Keratinocyte (primary cell): Measurements from ENCODE around the gene TACC2. TPM values are rescaled to one million over a fixed set of nuclear protein-coding genes. Genes with fewer than 3 reads are reported as not detected.

Experiments
- DNase-seq: peaks from one replicate; pipeline ENCODE4 v3.0.0-alpha.2; 2011; ENCODE audit warnings: low read depth, missing footprints, low spot score
- FAIRE-seq: peaks from 2 replicates; lab custom pipeline; 2011; peaks lifted over from hg19 to GRCh38; lab: Jason Lieb, UNC
- H2AFZ ChIP-seq: 2 replicates; pipeline ENCODE4 v1.6.0; 2012; ENCODE audit warnings: low read length, control low read depth, inconsistent platforms; ENCODE audit not compliant: control insufficient read depth
- H3K27ac ChIP-seq: 2 replicates; pipeline ENCODE4 v1.5.1; 2011; ENCODE audit warnings: low read length; ENCODE audit not compliant: control insufficient read depth, insufficient read depth
- H3K27me3 ChIP-seq: 3 replicates; pipeline ENCODE4 v1.6.0; 2011; ENCODE audit warnings: low read length; ENCODE audit not compliant: control insufficient read depth, insufficient read depth; ENCODE audit errors: extremely low read depth
- H3K36me3 ChIP-seq, 2 experiments: 2 replicates in 1 of 2; 3 replicates in 1 of 2; pipeline ENCODE4 v1.5.1; 2011; ENCODE audit warnings: low read length in 2 of 2, mild to moderate bottlenecking in 1 of 2; ENCODE audit not compliant: control insufficient read depth in 2 of 2, insufficient read depth in 2 of 2; ENCODE audit errors: extremely low read depth in 1 of 2
- H3K4me1 ChIP-seq: 3 replicates; pipeline ENCODE4 v1.5.1; 2011; ENCODE audit warnings: low read length; ENCODE audit not compliant: control insufficient read depth, insufficient read depth; ENCODE audit errors: extremely low read depth
- H3K4me2 ChIP-seq: 3 replicates; pipeline ENCODE4 v1.6.0; 2011; ENCODE audit warnings: low read depth, low read length; ENCODE audit not compliant: control insufficient read depth, insufficient read depth; ENCODE audit errors: extremely low read depth
- H3K4me3 ChIP-seq, 3 experiments: fragments of 200-600 bp in 1 of 3; sonication (generic) in 1 of 3; 2 replicates in 2 of 3; 3 replicates in 1 of 3; pipeline ENCODE4 v1.5.1; 2011 to 2016; ENCODE audit warnings: low read length in 3 of 3, mild to moderate bottlenecking in 3 of 3, control low read depth in 2 of 3, inconsistent platforms in 1 of 3, low read depth in 1 of 3, mixed read lengths in 1 of 3, mixed run types in 1 of 3, moderate library complexity in 1 of 3; ENCODE audit not compliant: control insufficient read depth in 2 of 3, insufficient read depth in 2 of 3; ENCODE audit errors: extremely low read depth in 1 of 3
- H3K79me2 ChIP-seq: 2 replicates; pipeline ENCODE4 v1.6.0; 2012; ENCODE audit warnings: low read length; ENCODE audit not compliant: control insufficient read depth, insufficient read depth
- H3K9ac ChIP-seq: 3 replicates; pipeline ENCODE4 v1.6.0; 2011; ENCODE audit warnings: low read length; ENCODE audit not compliant: control insufficient read depth, insufficient read depth; ENCODE audit errors: extremely low read depth
- H3K9me1 ChIP-seq: 3 replicates; pipeline ENCODE4 v1.6.0; 2011; ENCODE audit warnings: low read length; ENCODE audit not compliant: control insufficient read depth, insufficient read depth; ENCODE audit errors: extremely low read depth
- H3K9me3 ChIP-seq: 2 replicates; pipeline ENCODE4 v1.5.1; 2012; ENCODE audit warnings: low read depth, low read length; ENCODE audit not compliant: control insufficient read depth
- H4K20me1 ChIP-seq: 3 replicates; pipeline ENCODE4 v1.6.0; 2011; ENCODE audit warnings: low read length; ENCODE audit not compliant: control insufficient read depth, insufficient read depth; ENCODE audit errors: extremely low read depth
- CTCF ChIP-seq, 3 experiments: IDR thresholded peaks in 1 of 3; conservative IDR thresholded peaks in 1 of 3; optimal IDR thresholded peaks in 1 of 3; 2 replicates in 2 of 3; 3 replicates in 1 of 3; pipeline versions ENCODE3 to v1.5.1; 2011; ENCODE audit warnings: low read length in 3 of 3, mild to moderate bottlenecking in 3 of 3, moderate library complexity in 2 of 3, control low read depth in 1 of 3, inconsistent platforms in 1 of 3; ENCODE audit not compliant: insufficient read depth in 2 of 3; ENCODE audit errors: extremely low read depth in 1 of 3
- EZH2 ChIP-seq: IDR thresholded peaks from one replicate; pipeline ENCODE4 v1.6.1; 2012; ENCODE audit warnings: inconsistent platforms, mild to moderate bottlenecking, low read length, moderate library complexity
- dilution Hi-C: fragments of 300-500 bp; cut with MboI; formaldehyde crosslinking; loops from one replicate; pipeline ENCODE4 v1.7.0; 2020; ENCODE audit warnings: low sequenced_read_pairs; ENCODE audit not compliant: extremely low pct_ligation_motif_present
- polyA plus RNA-seq, 5 experiments: library from polyadenylated mRNA; depleted of rRNA in 3 of 5; stranded (reverse) in 3 of 5; stranded (forward) in 1 of 5; unstranded in 1 of 5; fragments of >200 nt; gene quantifications; 1 replicate in 1 of 5; 2 replicates in 3 of 5; 3 replicates in 1 of 5; pipeline versions ENCODE4 v1.2.1 to v1.2.3, GENCODE V29; 2011 to 2012; ENCODE audit warnings: missing spikeins in 2 of 5, low read depth in 1 of 5, low replicate concordance in 1 of 5

Gene TACC2
- polyA plus RNA-seq, 1 donor (not counting 4 experiments of a cell fraction or from before 2014, with no cell fraction given): 12.8 TPM

- no peaks in the 10 kb centered on the region for H3K79me2 ChIP-seq
- H3K4me1 ChIP-seq: no peaks in the 10 kb centered on the region
- no peak overlapping the region for H3K4me3 ChIP-seq
- no peak for DNase-seq
- no peak for FAIRE-seq
- no peak overlapping the region for H3K9ac ChIP-seq
- peaks cover 0 to 2% of the 10 kb centered on the region in 2 experiments for H3K36me3 ChIP-seq
- TF ChIP-seq CTCF (optimal IDR thresholded peaks at IDR 0.05 in 1 of 3, IDR thresholded peaks at IDR 0.05 in 1 of 3, conservative IDR thresholded peaks at IDR 0.05 in 1 of 3; ENCODE audit: extremely low read depth in 1 of 3, insufficient read depth in 2 of 3, low read length in 3 of 3): no peak
- TF ChIP-seq EZH2: no peak
- no peak overlapping the region for H3K27ac ChIP-seq
- peaks cover 9% of the 10 kb centered on the region for H4K20me1 ChIP-seq
- H3K4me2 ChIP-seq: no peak overlapping the region
- H3K9me1 ChIP-seq: no peaks in the 10 kb centered on the region
- dilution Hi-C loops: no loop called here
- no peaks in the 10 kb centered on the region for H3K9me3 ChIP-seq
- no peaks in the 10 kb centered on the region for H3K27me3 ChIP-seq
- H2AFZ ChIP-seq: no peak overlapping the region
These were observed 200.2 kb downstream of the TACC2 start for GRCh38 chr10:122189185-122189584.

GRCh38 chr10:122190176-122190943 is 201.4 kb downstream of the TACC2 start:
- Histone ChIP-seq H3K4me2 (no peak overlapping the region), H3K27me3 (no peaks in the 10 kb centered on the region), H3K27ac (no peak overlapping the region), H4K20me1 (peaks cover 9% of the 10 kb centered on the region), H3K36me3 (peaks cover 1 to 2% of the 10 kb centered on the region in 2 experiments), H3K4me3 (no peak overlapping the region), H3K9me3 (no peaks in the 10 kb centered on the region), H3K9ac (no peak overlapping the region), H2AFZ (no peak overlapping the region), H3K4me1 (no peaks in the 10 kb centered on the region), H3K79me2 (no peaks in the 10 kb centered on the region), H3K9me1 (no peaks in the 10 kb centered on the region)
- dilution Hi-C loops: no loop called here
- FAIRE-seq (no peak), DNase-seq (no peak)
- TF ChIP-seq EZH2 (no peak), CTCF (optimal IDR thresholded peaks at IDR 0.05 in 1 of 3, IDR thresholded peaks at IDR 0.05 in 1 of 3, conservative IDR thresholded peaks at IDR 0.05 in 1 of 3; ENCODE audit: extremely low read depth in 1 of 3, insufficient read depth in 2 of 3, low read length in 3 of 3) (no peak)
